Body of pancreas (tissue), 4 donors: ENCODE data around the gene DLG1.

Experiments
- CTCF ChIP-seq, 7 experiments: fragments of 450-650 bp in 4 of 7; fragments of 200-600 bp in 3 of 7; sonication (generic) in 3 of 7; IDR thresholded peaks; one replicate each; pipeline ENCODE4 v1.5.1; 2016 to 2019; ENCODE audit warnings: antibody characterized with exemption in 7 of 7
- POLR2A ChIP-seq, 3 donors: fragments of 450-650 bp; IDR thresholded peaks; one replicate each; pipeline ENCODE4 v1.6.1; 2016; ENCODE audit warnings: antibody characterized with exemption in 3 of 3, mild to moderate bottlenecking in 2 of 3

DNA sequence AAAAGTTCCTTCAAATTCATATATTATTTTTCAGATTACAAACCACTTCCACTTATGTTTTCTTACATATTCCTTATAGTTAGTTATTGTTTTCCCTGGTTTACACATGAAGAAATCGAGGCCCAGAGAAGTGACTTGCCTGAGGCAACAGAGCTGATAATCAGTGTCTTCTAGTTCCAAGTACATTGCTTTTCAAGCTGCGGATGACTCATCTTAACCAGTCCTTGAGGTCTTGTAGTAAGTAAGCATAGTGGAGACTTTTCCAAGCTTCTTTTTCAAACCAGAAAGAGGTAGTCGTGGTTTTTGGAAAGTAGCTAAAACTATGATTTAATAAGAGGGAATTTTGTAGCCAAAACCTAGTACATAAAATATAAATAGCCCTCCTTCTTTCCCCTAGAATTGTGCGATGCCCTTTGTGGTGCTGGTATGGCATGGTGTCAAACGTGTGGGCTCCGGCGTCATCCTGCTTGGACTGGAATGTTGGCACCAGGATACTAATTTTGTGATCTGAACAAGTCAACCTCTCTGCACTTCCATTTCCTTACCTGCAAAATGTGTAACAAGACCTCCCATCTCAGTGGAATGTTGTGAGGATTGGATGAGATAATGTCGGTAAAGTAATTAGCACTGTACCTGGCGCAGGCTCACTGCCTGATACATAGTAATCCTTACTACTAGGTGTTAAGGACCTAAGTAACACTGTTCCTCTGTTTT, 19.0 kb upstream of the DLG1 start:
- TF ChIP-seq CTCF (IDR thresholded peaks at IDR 0.05) (no peak), POLR2A (IDR thresholded peaks at IDR 0.05) (no peak)
